Keratinocyte (primary cell): ENCODE results near the gene TNFSF15.

Experiments
- CTCF ChIP-seq, 3 experiments: IDR thresholded peaks in 1 of 3; conservative IDR thresholded peaks in 1 of 3; optimal IDR thresholded peaks in 1 of 3; 2 replicates in 2 of 3; 3 replicates in 1 of 3; pipeline versions ENCODE3 to v1.5.1; 2011; ENCODE audit warnings: low read length in 3 of 3, mild to moderate bottlenecking in 3 of 3, moderate library complexity in 2 of 3, control low read depth in 1 of 3, inconsistent platforms in 1 of 3; ENCODE audit not compliant: insufficient read depth in 2 of 3; ENCODE audit errors: extremely low read depth in 1 of 3
- EZH2 ChIP-seq: IDR thresholded peaks from one replicate; pipeline ENCODE4 v1.6.1; 2012; ENCODE audit warnings: inconsistent platforms, mild to moderate bottlenecking, low read length, moderate library complexity

- TF ChIP-seq CTCF (optimal IDR thresholded peaks at IDR 0.05 in 1 of 3, IDR thresholded peaks at IDR 0.05 in 1 of 3, conservative IDR thresholded peaks at IDR 0.05 in 1 of 3; ENCODE audit: extremely low read depth in 1 of 3, insufficient read depth in 2 of 3, low read length in 3 of 3) = no peak
- TF ChIP-seq EZH2 = no peak
Measured at GRCh38 chr9:114775121-114775520, 30.7 kb downstream of the TNFSF15 start.
